Lung (tissue), 12 donors: ENCODE data around the gene PTPN14. TPM values are rescaled to one million over a fixed set of nuclear protein-coding genes. Genes with fewer than 3 reads are reported as not detected.

Source experiments
- ATAC-seq: fragments of 200-7000 bp; cut with Tn5 transposase; one replicate; pipeline ENCODE4 v1.9.1; 2020; ENCODE audit warnings: moderate number of reproducible peaks; ENCODE audit not compliant: insufficient read depth, low FRiP score
- DNase-seq, 3 donors: peaks; one replicate each; pipeline ENCODE4 v3.0.0-alpha.2; 2013 to 2017
- H3K27ac ChIP-seq, 2 donors: one replicate each; pipeline ENCODE4 v1.5.1; 2013; ENCODE audit warnings: mild to moderate bottlenecking in 2 of 2, moderate library complexity in 2 of 2, control low read depth in 1 of 2, inconsistent platforms in 1 of 2, low read depth in 1 of 2, low read length in 1 of 2
- H3K27me3 ChIP-seq, 3 donors: one replicate each; pipeline ENCODE4 v1.5.1; 2013; ENCODE audit warnings: low read length in 2 of 3; ENCODE audit not compliant: control insufficient read depth in 3 of 3, insufficient read depth in 3 of 3
- H3K36me3 ChIP-seq, 4 donors: one replicate each; pipeline ENCODE4 v1.5.1; 2013; ENCODE audit warnings: low read length in 4 of 4, mild to moderate bottlenecking in 1 of 4, moderate library complexity in 1 of 4; ENCODE audit not compliant: control insufficient read depth in 4 of 4, insufficient read depth in 4 of 4
- H3K4me1 ChIP-seq, 5 donors: one replicate each; pipeline ENCODE4 v1.5.1; 2013; ENCODE audit warnings: low read length in 5 of 5, mild to moderate bottlenecking in 2 of 5, moderate library complexity in 1 of 5; ENCODE audit not compliant: control insufficient read depth in 5 of 5, insufficient read depth in 5 of 5
- H3K4me3 ChIP-seq: one replicate; pipeline ENCODE4 v1.5.1; 2013; ENCODE audit warnings: mild to moderate bottlenecking, control low read depth, moderate library complexity
- H3K9ac ChIP-seq, 2 donors: one replicate each; pipeline ENCODE4 v1.5.1; 2013; ENCODE audit warnings: low read length in 2 of 2, control low read depth in 1 of 2; ENCODE audit not compliant: insufficient read depth in 1 of 2
- H3K9me3 ChIP-seq, 4 donors: one replicate each; pipeline ENCODE4 v1.5.1; 2013; ENCODE audit warnings: low read length in 3 of 4, mild to moderate bottlenecking in 1 of 4, moderate library complexity in 1 of 4; ENCODE audit not compliant: control insufficient read depth in 4 of 4, insufficient read depth in 3 of 4
- CTCF ChIP-seq: IDR thresholded peaks from 2 replicates; pipeline ENCODE4 v1.5.1; 2012; ENCODE audit warnings: mild to moderate bottlenecking; ENCODE audit errors: control extremely low read depth, extremely low read depth
- WGBS, 2 donors: extraction: QIAGEN DNeasy Blood & Tissue Kit; methylation state at CpG; one replicate each; pipeline ENCODE4 v1.1.7; 2013; 5-methylcytosine and 5-hydroxymethylcytosine counted together
- polyA plus RNA-seq, 2 donors: library from polyadenylated mRNA; stranded (reverse); fragments of 200-250 nt; gene quantifications; one replicate each; pipeline ENCODE4 v1.2.1, GENCODE V29; 2013
- total RNA-seq, 2 donors: library from RNA; depleted of rRNA in 1 of 2; stranded (reverse); fragments of >200 nt in 1 of 2; gene quantifications; one replicate each; pipeline ENCODE4 v1.2.1, GENCODE V29; 2014 to 2021
- donor health status: control.
- donor health status: control.
- donor health status: Bipolar disorder and iron deficiency.
- donor health status: healthy.
- donor health status: DM: yes; HTN: yes; CAD: no.

PTPN14 gene
- total and polyA plus RNA-seq, 4 donors: 4.4 to 43.2 (median 15.2) TPM

- H3K36me3 ChIP-seq: no peaks in the 10 kb centered on the region
- H3K27ac ChIP-seq: no peak overlapping the region
- H3K9ac ChIP-seq: no peak overlapping the region
- H3K9me3 ChIP-seq: no peaks in the 10 kb centered on the region
- 60 to 72% methylated on average over 2 of the region's 2 CpGs for WGBS, 2 donors
- no peaks in the 10 kb centered on the region for H3K27me3 ChIP-seq
- H3K4me1 ChIP-seq: peaks cover 0 to 5% (median 4%) of the 10 kb centered on the region in 5 donors
- DNase-seq (no peak), ATAC-seq (no peak)
- H3K4me3 ChIP-seq: no peak overlapping the region
- TF ChIP-seq CTCF: no peak
These were observed 19.0 kb upstream of the PTPN14 start for GRCh38 chr1:214570442-214570841.

GRCh38 chr1:214569357-214570004, 18.1 kb upstream of the PTPN14 start:
- no peaks in the 10 kb centered on the region for H3K36me3 ChIP-seq
- TF ChIP-seq CTCF: no peak
- ATAC-seq: no peak
- no peak overlapping the region for H3K27ac ChIP-seq
- H3K9ac ChIP-seq: no peak overlapping the region
- H3K4me1 ChIP-seq: peaks cover 0 to 5% (median 4%) of the 10 kb centered on the region in 5 donors
- 92 to 98% methylated on average over 2 of the region's 2 CpGs for WGBS, 2 donors
- DNase-seq: no peak
- H3K4me3 ChIP-seq: no peak overlapping the region
- no peaks in the 10 kb centered on the region for H3K27me3 ChIP-seq
- no peaks in the 10 kb centered on the region for H3K9me3 ChIP-seq

GRCh38 chr1:214568328-214568727, 16.9 kb upstream of the PTPN14 start:
- no peaks in the 10 kb centered on the region for H3K27me3 ChIP-seq
- no peak for TF ChIP-seq CTCF
- H3K9me3 ChIP-seq: no peaks in the 10 kb centered on the region
- 66 to 79% methylated on average over 4 of the region's 4 CpGs for WGBS, 2 donors
- H3K4me1 ChIP-seq: peaks cover 0 to 5% (median 4%) of the 10 kb centered on the region in 5 donors
- no peaks in the 10 kb centered on the region for H3K36me3 ChIP-seq
- H3K4me3 ChIP-seq: no peak overlapping the region
- H3K9ac ChIP-seq: no peak overlapping the region
- no peak overlapping the region for H3K27ac ChIP-seq
- ATAC-seq (no peak), DNase-seq (peak in 1 of 3 donors; percentile 47)
